Panc1 (cell line): ENCODE data around the gene PCDHB3. TPM values are rescaled to one million over a fixed set of nuclear protein-coding genes. Genes with fewer than 3 reads are reported as not detected.
"Not testable (repeated sequence)": the region's sequence is repeated elsewhere in the genome, so short reads cannot be mapped to it uniquely, and the experiment has no call there.

Experiments used
- ATAC-seq: fragments of 200-7000 bp; cut with Tn5 transposase; 2 replicates; pipeline ENCODE4 v1.9.1; 2020; ENCODE audit warnings: mild to moderate bottlenecking, moderate library complexity
- BruUV-seq: library from RNA; stranded (reverse); fragments of 400-500 nt; replicated peaks from 2 replicates; lab custom pipeline; 2021; lab: Mats Ljungman, UMichigan
- CTCF ChIA-PET: fragments of 300-600 bp; sonication (Branson Sonifier 250); formaldehyde crosslinking; loops from one replicate; lab custom pipeline; 2022; ENCODE audit warnings: antibody characterized with exemption; lab: Charles Lee
- POLR2A ChIA-PET: fragments of 300-600 bp; sonication (Branson Sonifier 250); formaldehyde crosslinking; loops from one replicate; lab custom pipeline; 2022; ENCODE audit warnings: antibody characterized with exemption; lab: Charles Lee
- DNase-seq: peaks from one replicate; pipeline ENCODE4 v3.0.0-alpha.2; 2010; ENCODE audit warnings: low read depth, low spot score
- H3K27ac ChIP-seq: 2 replicates; pipeline ENCODE4 v1.5.1; 2011; ENCODE audit warnings: mild to moderate bottlenecking, low read length, inconsistent platforms
- H3K27me3 ChIP-seq: fragments of 200-500 bp; sonication (Bioruptor generic); 2 replicates; pipeline ENCODE4 v1.6.0; 2014; ENCODE audit warnings: low read length, inconsistent platforms; ENCODE audit not compliant: control insufficient read depth, insufficient read depth
- H3K36me3 ChIP-seq: fragments of 200-500 bp; sonication (Bioruptor generic); 2 replicates; pipeline ENCODE4 v1.5.1; 2014; ENCODE audit warnings: inconsistent platforms, mild to moderate bottlenecking, low read length, moderate library complexity; ENCODE audit not compliant: control insufficient read depth, insufficient read depth
- H3K4me1 ChIP-seq: 2 replicates; pipeline ENCODE4 v1.5.1; 2011; ENCODE audit warnings: inconsistent platforms, mild to moderate bottlenecking, low read length, moderate library complexity; ENCODE audit not compliant: control insufficient read depth, insufficient read depth
- H3K4me3 ChIP-seq, 2 experiments: 2 replicates each; pipeline ENCODE4 v1.5.1; 2011 to 2012; ENCODE audit warnings: low read depth in 2 of 2, low read length in 2 of 2, mild to moderate bottlenecking in 2 of 2, inconsistent platforms in 1 of 2, moderate library complexity in 1 of 2
- H3K9me3 ChIP-seq: fragments of 200-500 bp; sonication (Bioruptor generic); 2 replicates; pipeline ENCODE4 v1.5.1; 2014; ENCODE audit warnings: low read depth, mild to moderate bottlenecking, inconsistent platforms, low read length, moderate library complexity; ENCODE audit not compliant: control insufficient read depth, insufficient read depth
- POLR2AphosphoS5 ChIP-seq: IDR thresholded peaks from 2 replicates; pipeline ENCODE4 v1.6.1; 2012; ENCODE audit warnings: mild to moderate bottlenecking, low read depth, low read length, moderate library complexity
- SIN3A ChIP-seq: IDR thresholded peaks from 2 replicates; pipeline ENCODE4 v1.6.1; 2012; ENCODE audit warnings: low read depth, mild to moderate bottlenecking, low read length, moderate library complexity, borderline replicate concordance; ENCODE audit not compliant: insufficient read depth
- TCF7L2 ChIP-seq: IDR thresholded peaks from 2 replicates; pipeline ENCODE4 v1.6.1; 2011; ENCODE audit warnings: mild to moderate bottlenecking, low read depth, low read length, inconsistent platforms
- in situ Hi-C: cut with HindIII; loops from 2 replicates; pipeline ENCODE4 v1.10.0; 2016; ENCODE audit warnings: low sequenced_read_pairs, low pct_unique_long_range_greater_than_20kb
- intact Hi-C: fragments of 100-400 bp; cut with micrococcal nuclease; formaldehyde crosslinking; loops from one replicate; pipeline ENCODE4 v1.10.0; 2022; ENCODE audit not compliant: unreplicated experiment
- total RNA-seq: library from RNA; stranded (reverse); gene quantifications from one replicate; pipeline ENCODE4 v1.2.1, GENCODE V29; 2021; ENCODE audit not compliant: unreplicated experiment
- TF ChIP-seq, protein P1 (sequence below), 2 experiments: IDR thresholded peaks; 2 replicates each; pipeline ENCODE4 v1.6.1; 2011 to 2012; ENCODE audit warnings: low read depth in 2 of 2, control low read depth in 1 of 2, low read length in 1 of 2, mild to moderate bottlenecking in 1 of 2, moderate library complexity in 1 of 2; ENCODE audit not compliant: insufficient read depth in 1 of 2
- TF ChIP-seq, protein P2 (sequence below): fragments of 450-650 bp; IDR thresholded peaks from 2 replicates; pipeline ENCODE4 v1.5.1; 2017; ENCODE audit warnings: mild to moderate bottlenecking

PCDHB3 gene
- total RNA-seq, 1 experiment from 2014 or later = 0.92 TPM

DNA sequence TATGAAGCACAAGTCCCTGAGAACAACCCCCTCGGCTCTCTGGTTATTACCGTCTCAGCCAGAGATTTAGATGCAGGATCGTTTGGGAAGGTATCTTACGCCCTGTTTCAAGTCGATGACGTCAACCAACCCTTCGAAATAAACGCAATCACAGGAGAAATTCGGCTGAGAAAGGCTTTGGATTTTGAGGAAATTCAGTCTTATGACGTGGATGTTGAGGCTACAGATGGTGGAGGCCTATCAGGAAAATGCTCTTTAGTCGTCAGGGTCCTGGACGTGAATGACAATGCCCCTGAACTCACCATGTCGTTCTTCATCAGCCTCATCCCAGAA, 50.7 kb downstream of the PCDHB3 start:
- Histone ChIP-seq H3K4me3 (peak overlapping the region; percentile 39 to 45), H3K4me1 (peaks cover 4% of the 10 kb centered on the region; the same call in 1 of the 2 replicates), H3K27me3 (no peaks in the 10 kb centered on the region), H3K36me3 (no peaks in the 10 kb centered on the region), H3K27ac (no peak overlapping the region), H3K9me3 (no peaks in the 10 kb centered on the region)
- POLR2A ChIA-PET = no interaction called here
- ATAC-seq = no peak
- BruUV-seq = no TSS peak
- in situ Hi-C loops = no loop called here
- CTCF ChIA-PET = interaction anchor here (0.6 kb wide), 1 partner anchor 56 kb away, joined by 3 read pairs; no protein-coding TSS in a partner anchor
- intact Hi-C loops = no loop called here
- TF ChIP-seq POLR2AphosphoS5 (no peak), SIN3A (no peak), TCF7L2 (no peak)
- TF ChIP-seq, protein P1, sequence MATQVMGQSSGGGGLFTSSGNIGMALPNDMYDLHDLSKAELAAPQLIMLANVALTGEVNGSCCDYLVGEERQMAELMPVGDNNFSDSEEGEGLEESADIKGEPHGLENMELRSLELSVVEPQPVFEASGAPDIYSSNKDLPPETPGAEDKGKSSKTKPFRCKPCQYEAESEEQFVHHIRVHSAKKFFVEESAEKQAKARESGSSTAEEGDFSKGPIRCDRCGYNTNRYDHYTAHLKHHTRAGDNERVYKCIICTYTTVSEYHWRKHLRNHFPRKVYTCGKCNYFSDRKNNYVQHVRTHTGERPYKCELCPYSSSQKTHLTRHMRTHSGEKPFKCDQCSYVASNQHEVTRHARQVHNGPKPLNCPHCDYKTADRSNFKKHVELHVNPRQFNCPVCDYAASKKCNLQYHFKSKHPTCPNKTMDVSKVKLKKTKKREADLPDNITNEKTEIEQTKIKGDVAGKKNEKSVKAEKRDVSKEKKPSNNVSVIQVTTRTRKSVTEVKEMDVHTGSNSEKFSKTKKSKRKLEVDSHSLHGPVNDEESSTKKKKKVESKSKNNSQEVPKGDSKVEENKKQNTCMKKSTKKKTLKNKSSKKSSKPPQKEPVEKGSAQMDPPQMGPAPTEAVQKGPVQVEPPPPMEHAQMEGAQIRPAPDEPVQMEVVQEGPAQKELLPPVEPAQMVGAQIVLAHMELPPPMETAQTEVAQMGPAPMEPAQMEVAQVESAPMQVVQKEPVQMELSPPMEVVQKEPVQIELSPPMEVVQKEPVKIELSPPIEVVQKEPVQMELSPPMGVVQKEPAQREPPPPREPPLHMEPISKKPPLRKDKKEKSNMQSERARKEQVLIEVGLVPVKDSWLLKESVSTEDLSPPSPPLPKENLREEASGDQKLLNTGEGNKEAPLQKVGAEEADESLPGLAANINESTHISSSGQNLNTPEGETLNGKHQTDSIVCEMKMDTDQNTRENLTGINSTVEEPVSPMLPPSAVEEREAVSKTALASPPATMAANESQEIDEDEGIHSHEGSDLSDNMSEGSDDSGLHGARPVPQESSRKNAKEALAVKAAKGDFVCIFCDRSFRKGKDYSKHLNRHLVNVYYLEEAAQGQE (IDR thresholded peaks at IDR 0.05; ENCODE audit: insufficient read depth in 1 of 2, low read depth in 2 of 2, low read length in 1 of 2) = no peak
- TF ChIP-seq, protein P2, sequence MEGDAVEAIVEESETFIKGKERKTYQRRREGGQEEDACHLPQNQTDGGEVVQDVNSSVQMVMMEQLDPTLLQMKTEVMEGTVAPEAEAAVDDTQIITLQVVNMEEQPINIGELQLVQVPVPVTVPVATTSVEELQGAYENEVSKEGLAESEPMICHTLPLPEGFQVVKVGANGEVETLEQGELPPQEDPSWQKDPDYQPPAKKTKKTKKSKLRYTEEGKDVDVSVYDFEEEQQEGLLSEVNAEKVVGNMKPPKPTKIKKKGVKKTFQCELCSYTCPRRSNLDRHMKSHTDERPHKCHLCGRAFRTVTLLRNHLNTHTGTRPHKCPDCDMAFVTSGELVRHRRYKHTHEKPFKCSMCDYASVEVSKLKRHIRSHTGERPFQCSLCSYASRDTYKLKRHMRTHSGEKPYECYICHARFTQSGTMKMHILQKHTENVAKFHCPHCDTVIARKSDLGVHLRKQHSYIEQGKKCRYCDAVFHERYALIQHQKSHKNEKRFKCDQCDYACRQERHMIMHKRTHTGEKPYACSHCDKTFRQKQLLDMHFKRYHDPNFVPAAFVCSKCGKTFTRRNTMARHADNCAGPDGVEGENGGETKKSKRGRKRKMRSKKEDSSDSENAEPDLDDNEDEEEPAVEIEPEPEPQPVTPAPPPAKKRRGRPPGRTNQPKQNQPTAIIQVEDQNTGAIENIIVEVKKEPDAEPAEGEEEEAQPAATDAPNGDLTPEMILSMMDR = no peak
- DNase-seq = no peak

DNA sequence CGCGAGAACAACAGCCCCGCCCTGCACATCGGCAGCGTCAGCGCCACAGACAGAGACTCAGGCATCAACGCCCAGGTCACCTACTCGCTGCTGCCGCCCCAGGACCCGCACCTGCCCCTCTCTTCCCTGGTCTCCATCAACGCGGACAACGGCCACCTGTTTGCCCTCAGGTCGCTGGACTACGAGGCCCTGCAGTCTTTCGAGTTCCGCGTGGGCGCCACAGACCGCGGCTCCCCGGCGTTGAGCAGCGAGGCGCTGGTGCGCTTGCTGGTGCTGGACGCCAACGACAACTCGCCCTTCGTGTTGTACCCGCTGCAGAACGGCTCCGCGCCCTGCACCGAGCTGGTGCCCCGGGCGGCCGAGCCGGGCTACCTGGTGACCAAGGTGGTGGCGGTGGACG, 51.4 kb downstream of the PCDHB3 start:
- POLR2A ChIA-PET = not testable (repeated sequence)

DNA sequence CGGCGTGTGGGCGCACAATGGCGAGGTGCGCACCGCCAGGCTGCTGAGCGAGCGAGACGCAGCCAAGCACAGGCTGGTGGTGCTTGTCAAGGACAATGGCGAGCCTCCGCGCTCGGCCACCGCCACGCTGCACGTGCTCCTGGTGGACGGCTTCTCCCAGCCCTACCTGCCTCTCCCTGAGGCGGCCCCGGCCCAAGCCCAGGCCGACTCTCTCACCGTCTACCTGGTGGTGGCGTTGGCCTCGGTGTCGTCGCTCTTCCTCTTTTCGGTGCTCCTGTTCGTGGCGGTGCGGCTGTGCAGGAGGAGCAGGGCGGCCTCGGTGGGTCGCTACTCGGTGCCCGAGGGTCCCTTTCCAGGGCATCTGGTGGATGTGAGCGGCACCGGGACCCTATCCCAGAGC, 51.8 kb downstream of the PCDHB3 start:
- DNase-seq, in situ Hi-C loops, BruUV-seq: not testable (repeated sequence)

More for the DNA sequence above, 51.4 kb downstream of the PCDHB3 start:
- intact Hi-C loops, H3K4me1 ChIP-seq, H3K9me3 ChIP-seq, in situ Hi-C loops, H3K4me3 ChIP-seq, DNase-seq, H3K27me3 ChIP-seq, H3K36me3 ChIP-seq, BruUV-seq, ATAC-seq, CTCF ChIA-PET, H3K27ac ChIP-seq: not testable (repeated sequence)

More for the DNA sequence above, 51.8 kb downstream of the PCDHB3 start:
- POLR2A ChIA-PET, H3K27ac ChIP-seq, H3K27me3 ChIP-seq, H3K9me3 ChIP-seq, H3K4me1 ChIP-seq, intact Hi-C loops, ATAC-seq, H3K36me3 ChIP-seq, H3K4me3 ChIP-seq: not testable (repeated sequence)
- CTCF ChIA-PET = interaction anchor here (0.6 kb wide), 1 partner anchor 48 kb away, joined by 5 read pairs; no protein-coding TSS in a partner anchor

Other genes with a start within 250 kb of the PCDHB3 start
- gene PCDHA10, start 244.6 kb upstream of the PCDHB3 start, total RNA-seq = 0.33 TPM
- gene PCDHA11, start 231.5 kb upstream of the PCDHB3 start, total RNA-seq = 0.08 TPM
- gene PCDHA12, start 225.2 kb upstream of the PCDHB3 start, total RNA-seq = 10.0 TPM
- 1.0 TPM for gene PCDHA13, start 218.3 kb upstream of the PCDHB3 start, total RNA-seq
- 0.59 TPM for gene PCDHAC1, start 174.2 kb upstream of the PCDHB3 start, total RNA-seq
- gene PCDHAC2, start 134.0 kb upstream of the PCDHB3 start, total RNA-seq = 8.8 TPM
- gene PCDHB1, start 49.1 kb upstream of the PCDHB3 start, total RNA-seq = 0.05 TPM
- 12.8 TPM for gene PCDHB2, start 5.9 kb upstream of the PCDHB3 start, total RNA-seq
- 0.26 TPM for gene PCDHB4, start 21.3 kb downstream of the PCDHB3 start, total RNA-seq
- 0.08 TPM for gene PCDHB5, start 34.7 kb downstream of the PCDHB3 start, total RNA-seq
- gene PCDHB6, start 49.6 kb downstream of the PCDHB3 start, total RNA-seq = 1.9 TPM
- gene PCDHB7, start 72.2 kb downstream of the PCDHB3 start, total RNA-seq = 1.3 TPM
- 7.6 TPM for gene PCDHB8, start 77.3 kb downstream of the PCDHB3 start, total RNA-seq
- gene PCDHB16, start 81.9 kb downstream of the PCDHB3 start, total RNA-seq = 1.8 TPM
- gene PCDHB9, start 86.7 kb downstream of the PCDHB3 start, total RNA-seq = 1.8 TPM
- 0.72 TPM for gene PCDHB10, start 91.9 kb downstream of the PCDHB3 start, total RNA-seq
- gene PCDHB11, start 99.2 kb downstream of the PCDHB3 start, total RNA-seq = 1.6 TPM
- 0.44 TPM for gene PCDHB12, start 108.2 kb downstream of the PCDHB3 start, total RNA-seq
- 1.0 TPM for gene PCDHB13, start 113.4 kb downstream of the PCDHB3 start, total RNA-seq
- 0.80 TPM for gene PCDHB14, start 122.9 kb downstream of the PCDHB3 start, total RNA-seq
- 0.15 TPM for gene PCDHB15, start 144.9 kb downstream of the PCDHB3 start, total RNA-seq
- 0.28 TPM for gene SLC25A2, start 203.6 kb downstream of the PCDHB3 start, total RNA-seq
- gene TAF7, start 220.3 kb downstream of the PCDHB3 start, total RNA-seq = 71.0 TPM
- 0.92 TPM for gene PCDHGA1, start 230.0 kb downstream of the PCDHB3 start, total RNA-seq
- 0.05 TPM for gene PCDHGA2, start 238.3 kb downstream of the PCDHB3 start, total RNA-seq
- not detected for gene PCDHGA3, start 243.4 kb downstream of the PCDHB3 start, total RNA-seq
- 2.0 TPM for gene PCDHGB1, start 249.6 kb downstream of the PCDHB3 start, total RNA-seq